Liver (tissue), 9 donors: ENCODE results near the gene SOCS3. TPM values are rescaled to one million over a fixed set of nuclear protein-coding genes. Genes with fewer than 3 reads are reported as not detected.

Experiments
- DNase-seq: peaks from one replicate; pipeline ENCODE4 v3.0.0-alpha.2; 2017; ENCODE audit warnings: low spot score
- H3K27ac ChIP-seq, 2 donors: one replicate each; pipeline ENCODE4 v1.7.0; 2013; ENCODE audit warnings: inconsistent platforms in 2 of 2, low read length in 2 of 2, control low read depth in 1 of 2, low read depth in 1 of 2, mild to moderate bottlenecking in 1 of 2
- H3K27me3 ChIP-seq, 4 donors: one replicate each; pipeline versions ENCODE4 v1.6.1 to v1.7.0; 2013; ENCODE audit warnings: low read length in 3 of 4, inconsistent platforms in 1 of 4, mild to moderate bottlenecking in 1 of 4, moderate library complexity in 1 of 4; ENCODE audit not compliant: control insufficient read depth in 4 of 4, insufficient read depth in 4 of 4
- H3K36me3 ChIP-seq, 4 donors: one replicate each; pipeline versions ENCODE4 v1.6.1 to v1.7.0; 2013; ENCODE audit warnings: low read length in 3 of 4, mild to moderate bottlenecking in 3 of 4, low read depth in 1 of 4, moderate library complexity in 1 of 4; ENCODE audit not compliant: control insufficient read depth in 4 of 4, insufficient read depth in 3 of 4
- H3K4me1 ChIP-seq, 4 donors: one replicate each; pipeline versions ENCODE4 v1.6.1 to v1.7.0; 2013; ENCODE audit warnings: low read length in 3 of 4, mild to moderate bottlenecking in 3 of 4, moderate library complexity in 1 of 4; ENCODE audit not compliant: control insufficient read depth in 4 of 4, insufficient read depth in 4 of 4
- H3K4me3 ChIP-seq, 3 donors: one replicate each; pipeline versions ENCODE4 v1.6.1 to v1.7.0; 2013; ENCODE audit warnings: low read length in 3 of 3, control low read depth in 1 of 3, low read depth in 1 of 3, mild to moderate bottlenecking in 1 of 3
- H3K9ac ChIP-seq, 2 donors: one replicate each; pipeline ENCODE4 v1.7.0; 2013; ENCODE audit warnings: low read length in 2 of 2, mild to moderate bottlenecking in 2 of 2, moderate library complexity in 2 of 2, control low read depth in 1 of 2, low read depth in 1 of 2
- H3K9me3 ChIP-seq, 4 donors: one replicate each; pipeline versions ENCODE4 v1.6.1 to v1.7.0; 2013; ENCODE audit warnings: low read length in 3 of 4; ENCODE audit not compliant: control insufficient read depth in 4 of 4
- CTCF ChIP-seq: fragments of 150-350 bp; IDR thresholded peaks from 2 replicates; pipeline ENCODE4 v1.5.1; 2017; ENCODE audit warnings: improper control_type of control experiment, low read depth, low read length; ENCODE audit not compliant: missing input control
- FOXA1 ChIP-seq: IDR thresholded peaks from 2 replicates; pipeline ENCODE4 v1.6.1; 2016; ENCODE audit warnings: antibody characterized with exemption
- GABPA ChIP-seq, 2 donors: IDR thresholded peaks in 1 of 2; conservative IDR thresholded peaks in 1 of 2; 2 replicates each; pipeline ENCODE4 v1.6.1; 2016; ENCODE audit warnings: antibody characterized with exemption in 2 of 2, mild to moderate bottlenecking in 1 of 2, moderate library complexity in 1 of 2
- HNF4A ChIP-seq, 2 donors: conservative IDR thresholded peaks; 2 replicates each; pipeline ENCODE4 v1.6.1; 2016; ENCODE audit warnings: antibody characterized with exemption in 2 of 2, mild to moderate bottlenecking in 2 of 2
- HNF4G ChIP-seq: IDR thresholded peaks from 2 replicates; pipeline ENCODE4 v1.6.1; 2016; ENCODE audit warnings: antibody characterized with exemption
- JUND ChIP-seq, 2 donors: IDR thresholded peaks; 2 replicates each; pipeline ENCODE4 v1.6.1; 2016; ENCODE audit warnings: antibody characterized with exemption in 2 of 2
- MAX ChIP-seq: IDR thresholded peaks from 2 replicates; pipeline ENCODE4 v1.6.1; 2016; ENCODE audit warnings: antibody characterized with exemption
- REST ChIP-seq: IDR thresholded peaks from 2 replicates; pipeline ENCODE4 v1.6.1; 2016; ENCODE audit warnings: antibody characterized with exemption, mild to moderate bottlenecking
- RXRA ChIP-seq, 2 donors: IDR thresholded peaks; 2 replicates each; pipeline ENCODE4 v1.6.1; 2017 to 2018; ENCODE audit warnings: antibody characterized with exemption in 2 of 2, mild to moderate bottlenecking in 1 of 2
- SP1 ChIP-seq: IDR thresholded peaks from 2 replicates; pipeline ENCODE4 v1.6.1; 2018; ENCODE audit warnings: antibody characterized with exemption, mild to moderate bottlenecking
- TAF1 ChIP-seq: conservative IDR thresholded peaks from 2 replicates; pipeline ENCODE4 v1.6.1; 2016; ENCODE audit warnings: antibody characterized with exemption, mild to moderate bottlenecking
- YY1 ChIP-seq: IDR thresholded peaks from 2 replicates; pipeline ENCODE4 v1.6.1; 2016; ENCODE audit warnings: antibody characterized with exemption, mild to moderate bottlenecking
- WGBS: extraction: QIAGEN DNeasy Blood & Tissue Kit; methylation state at CpG from one replicate; pipeline ENCODE4 v1.1.7; 2013; 5-methylcytosine and 5-hydroxymethylcytosine counted together
- polyA plus RNA-seq, 2 donors: library from polyadenylated mRNA; stranded (reverse) in 1 of 2; unstranded in 1 of 2; fragments of 200-250 nt in 1 of 2; fragments of >200 nt in 1 of 2; fragmentation: Nextera tagmentation in 1 of 2; extraction: Ambion mirVana in 1 of 2; gene quantifications; one replicate each; pipeline versions ENCODE4 v1.2.1 to v1.2.3, GENCODE V29; 2013 to 2015
- total RNA-seq, 2 donors: library from RNA; depleted of rRNA; stranded (reverse); fragments of >200 nt; gene quantifications; one replicate each; pipeline ENCODE4 v1.2.3, GENCODE V29; 2014
- donor health status: healthy.
- donor health status: healthy.
- donor health status: healthy.
- donor health status: healthy.
- donor health status: healthy.

SOCS3 gene
- total and polyA plus RNA-seq, 4 donors: 12.2 to 48.0 (median 18.3) TPM

- DNase-seq: no peak
- H3K27me3 ChIP-seq: no peaks in the 10 kb centered on the region
- H3K36me3 ChIP-seq: no peaks in the 10 kb centered on the region
- H3K4me3 ChIP-seq: no peak overlapping the region
- H3K4me1 ChIP-seq: peaks cover 0 to 7% (median 1%) of the 10 kb centered on the region in 4 donors
- H3K27ac ChIP-seq: no peak overlapping the region
- TF ChIP-seq FOXA1: no peak
- no peak for TF ChIP-seq MAX
- no peak for TF ChIP-seq GABPA (IDR thresholded peaks at IDR 0.05 in 1 of 2, conservative IDR thresholded peaks at IDR 0.05 in 1 of 2)
- TF ChIP-seq CTCF: no peak
- TF ChIP-seq YY1: no peak
- TF ChIP-seq SP1: no peak
- TF ChIP-seq HNF4A (conservative IDR thresholded peaks at IDR 0.05): no peak
- no peak for TF ChIP-seq JUND (IDR thresholded peaks at IDR 0.05)
- no peak overlapping the region for H3K9ac ChIP-seq
- WGBS: 80% methylated on average over 16 of the region's 16 CpGs
- H3K9me3 ChIP-seq: no peaks in the 10 kb centered on the region
Measured at GRCh38 chr17:78329263-78330059, 30.4 kb downstream of the SOCS3 start.

DNA sequence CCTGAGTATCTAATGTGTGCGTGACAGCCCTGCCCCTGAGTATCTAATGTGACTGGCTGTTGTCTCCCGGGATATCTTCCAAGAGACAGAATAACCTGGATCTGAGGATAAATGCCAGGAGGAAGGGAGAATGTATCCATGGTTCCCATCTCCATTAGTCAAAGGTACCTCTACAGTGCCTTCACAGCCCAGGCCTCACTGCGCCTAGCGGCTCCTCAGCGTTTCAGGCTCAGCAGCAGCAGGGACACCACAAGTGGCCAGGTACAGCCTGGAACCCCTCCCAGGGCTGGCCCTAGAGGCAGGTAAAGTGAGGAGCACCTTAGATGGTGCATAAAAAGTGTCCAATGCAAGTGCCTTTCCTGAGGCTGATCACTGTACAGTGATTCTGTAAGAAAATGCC lies 32.0 kb downstream of the SOCS3 start:
- H3K36me3 ChIP-seq: no peaks in the 10 kb centered on the region
- 93% methylated on average over 5 of the region's 5 CpGs for WGBS
- no peak for DNase-seq
- H3K9me3 ChIP-seq: no peaks in the 10 kb centered on the region
- TF ChIP-seq HNF4G (no peak), TAF1 (no peak), REST (no peak), GABPA (IDR thresholded peaks at IDR 0.05 in 1 of 2, conservative IDR thresholded peaks at IDR 0.05 in 1 of 2) (no peak), RXRA (IDR thresholded peaks at IDR 0.05) (no peak)
- no peak overlapping the region for H3K4me3 ChIP-seq
- no peak overlapping the region for H3K9ac ChIP-seq
- no peak overlapping the region for H3K27ac ChIP-seq
- H3K27me3 ChIP-seq: no peaks in the 10 kb centered on the region
- peaks cover 0 to 8% (median 4%) of the 10 kb centered on the region in 4 donors for H3K4me1 ChIP-seq
